Liver (tissue), 9 donors: ENCODE measurements around the gene CACNG8. TPM values are rescaled to one million over a fixed set of nuclear protein-coding genes. Genes with fewer than 3 reads are reported as not detected.

Source experiments
- DNase-seq: peaks from one replicate; pipeline ENCODE4 v3.0.0-alpha.2; 2017; ENCODE audit warnings: low spot score
- H3K27ac ChIP-seq, 2 donors: one replicate each; pipeline ENCODE4 v1.7.0; 2013; ENCODE audit warnings: inconsistent platforms in 2 of 2, low read length in 2 of 2, control low read depth in 1 of 2, low read depth in 1 of 2, mild to moderate bottlenecking in 1 of 2
- H3K27me3 ChIP-seq, 4 donors: one replicate each; pipeline versions ENCODE4 v1.6.1 to v1.7.0; 2013; ENCODE audit warnings: low read length in 3 of 4, inconsistent platforms in 1 of 4, mild to moderate bottlenecking in 1 of 4, moderate library complexity in 1 of 4; ENCODE audit not compliant: control insufficient read depth in 4 of 4, insufficient read depth in 4 of 4
- H3K36me3 ChIP-seq, 4 donors: one replicate each; pipeline versions ENCODE4 v1.6.1 to v1.7.0; 2013; ENCODE audit warnings: low read length in 3 of 4, mild to moderate bottlenecking in 3 of 4, low read depth in 1 of 4, moderate library complexity in 1 of 4; ENCODE audit not compliant: control insufficient read depth in 4 of 4, insufficient read depth in 3 of 4
- H3K4me1 ChIP-seq, 4 donors: one replicate each; pipeline versions ENCODE4 v1.6.1 to v1.7.0; 2013; ENCODE audit warnings: low read length in 3 of 4, mild to moderate bottlenecking in 3 of 4, moderate library complexity in 1 of 4; ENCODE audit not compliant: control insufficient read depth in 4 of 4, insufficient read depth in 4 of 4
- H3K4me3 ChIP-seq, 3 donors: one replicate each; pipeline versions ENCODE4 v1.6.1 to v1.7.0; 2013; ENCODE audit warnings: low read length in 3 of 3, control low read depth in 1 of 3, low read depth in 1 of 3, mild to moderate bottlenecking in 1 of 3
- H3K9ac ChIP-seq, 2 donors: one replicate each; pipeline ENCODE4 v1.7.0; 2013; ENCODE audit warnings: low read length in 2 of 2, mild to moderate bottlenecking in 2 of 2, moderate library complexity in 2 of 2, control low read depth in 1 of 2, low read depth in 1 of 2
- H3K9me3 ChIP-seq, 4 donors: one replicate each; pipeline versions ENCODE4 v1.6.1 to v1.7.0; 2013; ENCODE audit warnings: low read length in 3 of 4; ENCODE audit not compliant: control insufficient read depth in 4 of 4
- EGR1 ChIP-seq, 2 donors: IDR thresholded peaks; 2 replicates each; pipeline ENCODE4 v1.6.1; 2016 to 2018; ENCODE audit warnings: antibody characterized with exemption in 2 of 2, low read depth in 2 of 2
- FOXA1 ChIP-seq: IDR thresholded peaks from 2 replicates; pipeline ENCODE4 v1.6.1; 2016; ENCODE audit warnings: antibody characterized with exemption
- FOXA2 ChIP-seq: IDR thresholded peaks from 2 replicates; pipeline ENCODE4 v1.6.1; 2016; ENCODE audit warnings: antibody characterized with exemption
- GABPA ChIP-seq, 2 donors: IDR thresholded peaks in 1 of 2; conservative IDR thresholded peaks in 1 of 2; 2 replicates each; pipeline ENCODE4 v1.6.1; 2016; ENCODE audit warnings: antibody characterized with exemption in 2 of 2, mild to moderate bottlenecking in 1 of 2, moderate library complexity in 1 of 2
- HNF4A ChIP-seq, 2 donors: conservative IDR thresholded peaks; 2 replicates each; pipeline ENCODE4 v1.6.1; 2016; ENCODE audit warnings: antibody characterized with exemption in 2 of 2, mild to moderate bottlenecking in 2 of 2
- HNF4G ChIP-seq: IDR thresholded peaks from 2 replicates; pipeline ENCODE4 v1.6.1; 2016; ENCODE audit warnings: antibody characterized with exemption
- NR2F2 ChIP-seq: IDR thresholded peaks from 2 replicates; pipeline ENCODE4 v1.6.1; 2016; ENCODE audit warnings: antibody characterized with exemption
- RAD21 ChIP-seq, 2 donors: IDR thresholded peaks; 2 replicates each; pipeline ENCODE4 v1.6.1; 2016; ENCODE audit warnings: antibody characterized with exemption in 2 of 2, mild to moderate bottlenecking in 2 of 2
- RXRA ChIP-seq, 2 donors: IDR thresholded peaks; 2 replicates each; pipeline ENCODE4 v1.6.1; 2017 to 2018; ENCODE audit warnings: antibody characterized with exemption in 2 of 2, mild to moderate bottlenecking in 1 of 2
- SP1 ChIP-seq: IDR thresholded peaks from 2 replicates; pipeline ENCODE4 v1.6.1; 2018; ENCODE audit warnings: antibody characterized with exemption, mild to moderate bottlenecking
- TAF1 ChIP-seq: conservative IDR thresholded peaks from 2 replicates; pipeline ENCODE4 v1.6.1; 2016; ENCODE audit warnings: antibody characterized with exemption, mild to moderate bottlenecking
- YY1 ChIP-seq: IDR thresholded peaks from 2 replicates; pipeline ENCODE4 v1.6.1; 2016; ENCODE audit warnings: antibody characterized with exemption, mild to moderate bottlenecking
- WGBS: extraction: QIAGEN DNeasy Blood & Tissue Kit; methylation state at CpG from one replicate; pipeline ENCODE4 v1.1.7; 2013; 5-methylcytosine and 5-hydroxymethylcytosine counted together
- polyA plus RNA-seq, 2 donors: library from polyadenylated mRNA; stranded (reverse) in 1 of 2; unstranded in 1 of 2; fragments of 200-250 nt in 1 of 2; fragments of >200 nt in 1 of 2; fragmentation: Nextera tagmentation in 1 of 2; extraction: Ambion mirVana in 1 of 2; gene quantifications; one replicate each; pipeline versions ENCODE4 v1.2.1 to v1.2.3, GENCODE V29; 2013 to 2015
- total RNA-seq, 2 donors: library from RNA; depleted of rRNA; stranded (reverse); fragments of >200 nt; gene quantifications; one replicate each; pipeline ENCODE4 v1.2.3, GENCODE V29; 2014
- TF ChIP-seq, protein P1 (sequence below): IDR thresholded peaks from 2 replicates; pipeline ENCODE4 v1.6.1; 2016; ENCODE audit warnings: antibody characterized with exemption
- TF ChIP-seq, protein P2 (sequence below): fragments of 150-350 bp; IDR thresholded peaks from 2 replicates; pipeline ENCODE4 v1.5.1; 2017; ENCODE audit warnings: improper control_type of control experiment, low read depth, low read length; ENCODE audit not compliant: missing input control
- TF ChIP-seq, protein P3 (sequence below): IDR thresholded peaks from 2 replicates; pipeline ENCODE4 v1.6.1; 2016; ENCODE audit warnings: antibody characterized with exemption
- TF ChIP-seq, protein P4 (sequence below): IDR thresholded peaks from 2 replicates; pipeline ENCODE4 v1.6.1; 2016; ENCODE audit warnings: antibody characterized with exemption
- TF ChIP-seq, protein P5 (sequence below): IDR thresholded peaks from 2 replicates; pipeline ENCODE4 v1.6.1; 2016; ENCODE audit warnings: antibody characterized with exemption, mild to moderate bottlenecking
- donor health status: healthy.
- donor health status: healthy.
- donor health status: healthy.
- donor health status: healthy.
- donor health status: healthy.

CACNG8 gene
- total and polyA plus RNA-seq, 4 donors = under 0.01 TPM; not detected in 3

DNA sequence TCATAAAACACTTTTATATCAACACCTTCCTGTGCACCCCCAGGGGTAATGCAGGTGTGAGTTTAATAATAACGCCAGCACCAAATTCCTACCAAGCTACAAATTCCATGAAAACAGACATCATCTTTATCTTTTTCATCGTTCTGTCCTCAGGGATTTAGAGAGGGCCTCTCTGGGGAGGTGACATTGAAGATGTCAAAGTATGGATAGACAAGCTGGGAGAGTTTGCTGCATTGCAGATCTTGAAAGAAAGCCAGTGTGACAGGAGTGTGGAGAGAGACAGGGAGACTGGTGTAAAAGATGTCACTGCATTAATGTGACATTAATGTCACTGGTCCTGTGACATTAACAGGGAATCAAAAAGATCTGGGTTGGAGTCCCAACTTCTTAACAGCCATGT is 38.8 kb downstream of the CACNG8 start:
- no peak for TF ChIP-seq HNF4G
- TF ChIP-seq RAD21 (IDR thresholded peaks at IDR 0.05) = no peak
- no peak for TF ChIP-seq FOXA2
- no peak for TF ChIP-seq EGR1 (IDR thresholded peaks at IDR 0.05; ENCODE audit: low read depth in 2 of 2)
- TF ChIP-seq RXRA (IDR thresholded peaks at IDR 0.05) = no peak
- no peak for TF ChIP-seq NR2F2
- TF ChIP-seq, protein P1, sequence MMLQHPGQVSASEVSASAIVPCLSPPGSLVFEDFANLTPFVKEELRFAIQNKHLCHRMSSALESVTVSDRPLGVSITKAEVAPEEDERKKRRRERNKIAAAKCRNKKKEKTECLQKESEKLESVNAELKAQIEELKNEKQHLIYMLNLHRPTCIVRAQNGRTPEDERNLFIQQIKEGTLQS = no peak
- Histone ChIP-seq H3K4me3 (no peak overlapping the region), H3K36me3 (no peaks in the 10 kb centered on the region), H3K27me3 (peaks cover 0 to 6% (median 1%) of the 10 kb centered on the region in 4 donors), H3K9me3 (no peaks in the 10 kb centered on the region), H3K4me1 (no peaks in the 10 kb centered on the region), H3K9ac (no peak overlapping the region), H3K27ac (no peak overlapping the region)
- 74% methylated on average over 2 of the region's 2 CpGs for WGBS
- DNase-seq = no peak

DNA sequence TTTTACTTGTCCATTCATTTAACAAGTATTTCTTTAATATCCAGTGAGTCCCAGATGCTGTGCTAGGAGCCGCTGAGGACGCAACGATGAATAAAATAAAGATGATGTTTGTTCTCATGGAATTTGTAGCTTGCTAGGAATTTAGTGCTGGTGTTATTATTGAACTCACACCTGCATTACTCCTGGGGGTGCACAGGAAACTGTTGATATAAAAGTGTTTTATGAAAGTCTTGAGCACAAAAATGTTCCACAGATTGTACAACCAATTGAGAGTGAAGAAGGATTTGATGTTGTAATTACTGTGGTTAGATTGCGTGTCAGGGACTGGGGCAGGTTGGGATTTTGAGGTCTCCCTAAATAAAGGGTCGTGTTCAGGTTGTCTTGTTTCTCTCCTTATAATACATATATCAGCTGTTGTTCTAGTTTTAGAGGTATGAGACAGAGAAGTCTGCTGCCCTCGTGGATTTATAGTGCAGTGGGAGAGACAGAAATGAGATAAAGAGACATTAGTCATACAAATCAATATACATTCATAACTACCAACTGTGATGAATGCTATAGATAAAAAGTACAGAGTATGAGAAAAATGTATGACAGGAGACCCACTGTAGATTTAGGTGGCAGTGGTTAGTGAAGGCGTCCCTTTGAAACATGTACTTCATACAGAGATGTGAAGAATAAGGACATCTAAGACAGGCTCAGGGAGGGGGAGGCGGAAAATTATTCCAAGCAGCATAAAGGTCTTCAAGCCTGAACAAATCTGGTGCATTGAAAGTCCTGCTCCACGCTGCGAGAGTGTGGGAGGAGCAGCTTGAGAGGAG is 40.0 kb downstream of the CACNG8 start:
- 74% methylated on average over 10 of the region's 10 CpGs for WGBS
- no peak for DNase-seq
- peaks cover 0 to 6% (median 1%) of the 10 kb centered on the region in 4 donors for H3K27me3 ChIP-seq

More for the DNA sequence above, 40.0 kb downstream of the CACNG8 start:
- Histone ChIP-seq H3K4me3 (no peak overlapping the region), H3K4me1 (no peaks in the 10 kb centered on the region), H3K9me3 (no peaks in the 10 kb centered on the region), H3K27ac (no peak overlapping the region), H3K36me3 (no peaks in the 10 kb centered on the region), H3K9ac (no peak overlapping the region)
- TF ChIP-seq, protein P2, sequence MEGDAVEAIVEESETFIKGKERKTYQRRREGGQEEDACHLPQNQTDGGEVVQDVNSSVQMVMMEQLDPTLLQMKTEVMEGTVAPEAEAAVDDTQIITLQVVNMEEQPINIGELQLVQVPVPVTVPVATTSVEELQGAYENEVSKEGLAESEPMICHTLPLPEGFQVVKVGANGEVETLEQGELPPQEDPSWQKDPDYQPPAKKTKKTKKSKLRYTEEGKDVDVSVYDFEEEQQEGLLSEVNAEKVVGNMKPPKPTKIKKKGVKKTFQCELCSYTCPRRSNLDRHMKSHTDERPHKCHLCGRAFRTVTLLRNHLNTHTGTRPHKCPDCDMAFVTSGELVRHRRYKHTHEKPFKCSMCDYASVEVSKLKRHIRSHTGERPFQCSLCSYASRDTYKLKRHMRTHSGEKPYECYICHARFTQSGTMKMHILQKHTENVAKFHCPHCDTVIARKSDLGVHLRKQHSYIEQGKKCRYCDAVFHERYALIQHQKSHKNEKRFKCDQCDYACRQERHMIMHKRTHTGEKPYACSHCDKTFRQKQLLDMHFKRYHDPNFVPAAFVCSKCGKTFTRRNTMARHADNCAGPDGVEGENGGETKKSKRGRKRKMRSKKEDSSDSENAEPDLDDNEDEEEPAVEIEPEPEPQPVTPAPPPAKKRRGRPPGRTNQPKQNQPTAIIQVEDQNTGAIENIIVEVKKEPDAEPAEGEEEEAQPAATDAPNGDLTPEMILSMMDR = no peak
- TF ChIP-seq YY1 (no peak), GABPA (IDR thresholded peaks at IDR 0.05 in 1 of 2, conservative IDR thresholded peaks at IDR 0.05 in 1 of 2) (no peak), FOXA2 (no peak), HNF4A (conservative IDR thresholded peaks at IDR 0.05) (no peak), FOXA1 (no peak), TAF1 (no peak), SP1 (no peak), RXRA (IDR thresholded peaks at IDR 0.05) (no peak), EGR1 (IDR thresholded peaks at IDR 0.05; ENCODE audit: low read depth in 2 of 2) (no peak)
- TF ChIP-seq, protein P3, sequence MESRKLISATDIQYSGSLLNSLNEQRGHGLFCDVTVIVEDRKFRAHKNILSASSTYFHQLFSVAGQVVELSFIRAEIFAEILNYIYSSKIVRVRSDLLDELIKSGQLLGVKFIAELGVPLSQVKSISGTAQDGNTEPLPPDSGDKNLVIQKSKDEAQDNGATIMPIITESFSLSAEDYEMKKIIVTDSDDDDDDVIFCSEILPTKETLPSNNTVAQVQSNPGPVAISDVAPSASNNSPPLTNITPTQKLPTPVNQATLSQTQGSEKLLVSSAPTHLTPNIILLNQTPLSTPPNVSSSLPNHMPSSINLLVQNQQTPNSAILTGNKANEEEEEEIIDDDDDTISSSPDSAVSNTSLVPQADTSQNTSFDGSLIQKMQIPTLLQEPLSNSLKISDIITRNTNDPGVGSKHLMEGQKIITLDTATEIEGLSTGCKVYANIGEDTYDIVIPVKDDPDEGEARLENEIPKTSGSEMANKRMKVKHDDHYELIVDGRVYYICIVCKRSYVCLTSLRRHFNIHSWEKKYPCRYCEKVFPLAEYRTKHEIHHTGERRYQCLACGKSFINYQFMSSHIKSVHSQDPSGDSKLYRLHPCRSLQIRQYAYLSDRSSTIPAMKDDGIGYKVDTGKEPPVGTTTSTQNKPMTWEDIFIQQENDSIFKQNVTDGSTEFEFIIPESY = no peak
- TF ChIP-seq, protein P4, sequence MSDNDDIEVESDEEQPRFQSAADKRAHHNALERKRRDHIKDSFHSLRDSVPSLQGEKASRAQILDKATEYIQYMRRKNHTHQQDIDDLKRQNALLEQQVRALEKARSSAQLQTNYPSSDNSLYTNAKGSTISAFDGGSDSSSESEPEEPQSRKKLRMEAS = no peak
- TF ChIP-seq, protein P1 = no peak
- TF ChIP-seq, protein P5, sequence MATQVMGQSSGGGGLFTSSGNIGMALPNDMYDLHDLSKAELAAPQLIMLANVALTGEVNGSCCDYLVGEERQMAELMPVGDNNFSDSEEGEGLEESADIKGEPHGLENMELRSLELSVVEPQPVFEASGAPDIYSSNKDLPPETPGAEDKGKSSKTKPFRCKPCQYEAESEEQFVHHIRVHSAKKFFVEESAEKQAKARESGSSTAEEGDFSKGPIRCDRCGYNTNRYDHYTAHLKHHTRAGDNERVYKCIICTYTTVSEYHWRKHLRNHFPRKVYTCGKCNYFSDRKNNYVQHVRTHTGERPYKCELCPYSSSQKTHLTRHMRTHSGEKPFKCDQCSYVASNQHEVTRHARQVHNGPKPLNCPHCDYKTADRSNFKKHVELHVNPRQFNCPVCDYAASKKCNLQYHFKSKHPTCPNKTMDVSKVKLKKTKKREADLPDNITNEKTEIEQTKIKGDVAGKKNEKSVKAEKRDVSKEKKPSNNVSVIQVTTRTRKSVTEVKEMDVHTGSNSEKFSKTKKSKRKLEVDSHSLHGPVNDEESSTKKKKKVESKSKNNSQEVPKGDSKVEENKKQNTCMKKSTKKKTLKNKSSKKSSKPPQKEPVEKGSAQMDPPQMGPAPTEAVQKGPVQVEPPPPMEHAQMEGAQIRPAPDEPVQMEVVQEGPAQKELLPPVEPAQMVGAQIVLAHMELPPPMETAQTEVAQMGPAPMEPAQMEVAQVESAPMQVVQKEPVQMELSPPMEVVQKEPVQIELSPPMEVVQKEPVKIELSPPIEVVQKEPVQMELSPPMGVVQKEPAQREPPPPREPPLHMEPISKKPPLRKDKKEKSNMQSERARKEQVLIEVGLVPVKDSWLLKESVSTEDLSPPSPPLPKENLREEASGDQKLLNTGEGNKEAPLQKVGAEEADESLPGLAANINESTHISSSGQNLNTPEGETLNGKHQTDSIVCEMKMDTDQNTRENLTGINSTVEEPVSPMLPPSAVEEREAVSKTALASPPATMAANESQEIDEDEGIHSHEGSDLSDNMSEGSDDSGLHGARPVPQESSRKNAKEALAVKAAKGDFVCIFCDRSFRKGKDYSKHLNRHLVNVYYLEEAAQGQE = no peak
